DND-41 (cell line): ENCODE data around the gene SPATA17.

Source experiments
- CTCF ChIP-seq: IDR thresholded peaks from 2 replicates; pipeline ENCODE4 v1.5.1; 2012; ENCODE audit warnings: borderline replicate concordance, low read length, moderate library complexity, mild to moderate bottlenecking; ENCODE audit not compliant: poor library complexity, severe bottlenecking; ENCODE audit errors: extremely low read depth
- EZH2 ChIP-seq: IDR thresholded peaks from 3 replicates; pipeline ENCODE4 v1.6.1; 2012; ENCODE audit warnings: borderline replicate concordance, low read depth, mild to moderate bottlenecking, moderate library complexity, low read length, inconsistent platforms; ENCODE audit not compliant: severe bottlenecking

GRCh38 chr1:217813031-217813430 is 181.9 kb downstream of the SPATA17 start:
- TF ChIP-seq CTCF (no peak), EZH2 (no peak)
